ENCODE data around the gene DOP1B. TPM values are rescaled to one million over a fixed set of nuclear protein-coding genes. Genes with fewer than 3 reads are reported as not detected.

DOP1B gene
- total RNA-seq, 1 donor from 2014 or later: 13.5 TPM

DNA sequence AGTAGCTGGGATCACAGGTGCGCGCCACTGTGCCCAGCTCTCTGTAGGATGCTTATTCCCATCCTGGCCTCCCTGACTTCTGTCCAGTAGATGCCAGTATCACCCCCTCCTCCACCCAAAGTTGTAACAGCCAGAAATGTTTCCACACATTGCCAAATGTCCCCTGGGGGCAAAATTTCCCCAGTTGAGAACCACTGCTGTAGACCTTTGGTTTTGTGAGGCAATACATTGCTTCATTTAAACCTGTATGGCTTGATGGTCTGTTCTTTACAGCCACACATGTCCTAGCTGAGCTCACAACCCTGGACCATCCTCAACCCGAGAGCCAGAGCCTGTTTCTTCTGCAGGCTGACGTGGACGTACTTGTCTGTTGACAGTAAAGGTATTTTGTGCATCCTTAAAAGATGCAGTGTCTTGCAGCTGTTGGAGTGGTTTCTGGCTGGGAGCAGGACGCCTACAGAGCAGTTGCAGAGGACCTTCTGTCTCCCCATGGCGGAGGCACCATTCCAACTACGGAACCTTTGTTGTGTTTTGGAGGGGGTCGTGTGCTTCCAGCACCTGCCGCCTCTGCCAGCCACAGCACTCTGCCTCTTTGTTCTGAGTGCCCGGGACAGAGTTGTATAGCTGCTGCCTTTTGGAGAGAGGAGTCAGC is 26.6 kb downstream of the DOP1B start:
- H3K4me1 ChIP-seq: no peaks in the 10 kb centered on the region
- H3K36me3 ChIP-seq: peaks cover 0 to 4% of the 10 kb centered on the region in 2 donors
- no peak overlapping the region for H3K27ac ChIP-seq
- H3K27me3 ChIP-seq: no peaks in the 10 kb centered on the region
- H3K9me3 ChIP-seq: no peaks in the 10 kb centered on the region
- no peak for DNase-seq (ENCODE audit: extremely low spot score in 2 of 2)
- H3K4me3 ChIP-seq: no peak overlapping the region
- TF ChIP-seq POLR2AphosphoS5 (IDR thresholded peaks at IDR 0.05; ENCODE audit: insufficient read depth in 1 of 2, low read depth in 1 of 2) (no peak), POLR2A (IDR thresholded peaks at IDR 0.05) (no peak)
- TF ChIP-seq, protein P1, sequence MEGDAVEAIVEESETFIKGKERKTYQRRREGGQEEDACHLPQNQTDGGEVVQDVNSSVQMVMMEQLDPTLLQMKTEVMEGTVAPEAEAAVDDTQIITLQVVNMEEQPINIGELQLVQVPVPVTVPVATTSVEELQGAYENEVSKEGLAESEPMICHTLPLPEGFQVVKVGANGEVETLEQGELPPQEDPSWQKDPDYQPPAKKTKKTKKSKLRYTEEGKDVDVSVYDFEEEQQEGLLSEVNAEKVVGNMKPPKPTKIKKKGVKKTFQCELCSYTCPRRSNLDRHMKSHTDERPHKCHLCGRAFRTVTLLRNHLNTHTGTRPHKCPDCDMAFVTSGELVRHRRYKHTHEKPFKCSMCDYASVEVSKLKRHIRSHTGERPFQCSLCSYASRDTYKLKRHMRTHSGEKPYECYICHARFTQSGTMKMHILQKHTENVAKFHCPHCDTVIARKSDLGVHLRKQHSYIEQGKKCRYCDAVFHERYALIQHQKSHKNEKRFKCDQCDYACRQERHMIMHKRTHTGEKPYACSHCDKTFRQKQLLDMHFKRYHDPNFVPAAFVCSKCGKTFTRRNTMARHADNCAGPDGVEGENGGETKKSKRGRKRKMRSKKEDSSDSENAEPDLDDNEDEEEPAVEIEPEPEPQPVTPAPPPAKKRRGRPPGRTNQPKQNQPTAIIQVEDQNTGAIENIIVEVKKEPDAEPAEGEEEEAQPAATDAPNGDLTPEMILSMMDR (IDR thresholded peaks at IDR 0.05): no peak
- intact Hi-C loops (cut with DNase I): no loop called here

DNA sequence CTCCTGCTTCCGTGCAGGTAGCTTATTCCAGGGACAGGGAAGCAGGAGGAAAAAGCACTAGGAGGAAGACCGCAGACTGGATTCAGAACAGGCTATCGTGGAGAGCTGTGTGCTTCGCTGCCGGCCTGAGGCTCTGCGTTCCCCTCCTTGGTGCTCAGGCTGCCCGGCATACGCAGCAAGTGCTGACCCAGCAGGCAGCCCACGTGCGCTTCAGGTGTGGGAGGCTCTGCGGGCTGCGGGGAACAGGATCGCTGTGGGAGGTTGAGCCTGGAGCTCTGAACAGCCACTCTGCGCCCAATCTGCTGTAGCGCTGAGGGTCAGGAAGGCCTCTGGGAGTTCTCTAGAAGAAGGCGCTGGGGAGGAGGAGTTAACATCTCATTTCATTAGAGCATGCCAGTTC is 27.9 kb downstream of the DOP1B start:
- no peak overlapping the region for H3K27ac ChIP-seq
- H3K4me3 ChIP-seq: no peak overlapping the region
- H3K36me3 ChIP-seq: no peaks in the 10 kb centered on the region
- TF ChIP-seq POLR2AphosphoS5 (IDR thresholded peaks at IDR 0.05; ENCODE audit: insufficient read depth in 1 of 2, low read depth in 1 of 2) (no peak), POLR2A (IDR thresholded peaks at IDR 0.05) (no peak)
- TF ChIP-seq, protein P1 (IDR thresholded peaks at IDR 0.05): no peak
- intact Hi-C loops (cut with DNase I): no loop called here
- H3K4me1 ChIP-seq: peaks cover 9% of the 10 kb centered on the region
- no peak for DNase-seq (ENCODE audit: extremely low spot score in 2 of 2)
- H3K27me3 ChIP-seq: no peaks in the 10 kb centered on the region
- H3K9me3 ChIP-seq: no peaks in the 10 kb centered on the region

DNA sequence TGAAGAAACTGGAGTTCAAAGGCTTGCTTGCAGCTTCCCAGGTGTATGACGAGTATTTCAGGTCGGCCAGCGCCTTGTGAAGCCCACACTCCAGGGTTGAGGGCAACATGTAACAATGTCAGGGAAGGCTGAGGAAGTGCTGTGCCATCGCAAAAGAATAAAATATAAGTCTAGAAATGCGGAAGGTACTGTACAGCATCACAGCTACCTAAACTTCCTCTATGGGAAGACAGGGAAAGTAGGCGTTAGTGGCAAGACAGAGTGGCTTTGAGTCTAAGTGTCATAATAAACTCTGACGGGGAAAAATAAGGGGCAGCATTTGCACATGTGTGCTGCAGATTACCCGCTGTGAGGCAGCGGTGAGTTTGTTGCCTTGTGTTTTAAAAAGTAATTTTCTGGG is 28.9 kb downstream of the DOP1B start:
- H3K4me3 ChIP-seq: no peak overlapping the region
- no peak overlapping the region for H3K27ac ChIP-seq
- no peak for DNase-seq (ENCODE audit: extremely low spot score in 2 of 2)
- intact Hi-C loops (cut with DNase I): no loop called here
- peaks cover 9% of the 10 kb centered on the region for H3K4me1 ChIP-seq
- no peaks in the 10 kb centered on the region for H3K36me3 ChIP-seq
- TF ChIP-seq, protein P1 (IDR thresholded peaks at IDR 0.05): no peak
- TF ChIP-seq POLR2AphosphoS5 (IDR thresholded peaks at IDR 0.05; ENCODE audit: insufficient read depth in 1 of 2, low read depth in 1 of 2): no peak
- H3K27me3 ChIP-seq: no peaks in the 10 kb centered on the region
- H3K9me3 ChIP-seq: no peaks in the 10 kb centered on the region

DNA sequence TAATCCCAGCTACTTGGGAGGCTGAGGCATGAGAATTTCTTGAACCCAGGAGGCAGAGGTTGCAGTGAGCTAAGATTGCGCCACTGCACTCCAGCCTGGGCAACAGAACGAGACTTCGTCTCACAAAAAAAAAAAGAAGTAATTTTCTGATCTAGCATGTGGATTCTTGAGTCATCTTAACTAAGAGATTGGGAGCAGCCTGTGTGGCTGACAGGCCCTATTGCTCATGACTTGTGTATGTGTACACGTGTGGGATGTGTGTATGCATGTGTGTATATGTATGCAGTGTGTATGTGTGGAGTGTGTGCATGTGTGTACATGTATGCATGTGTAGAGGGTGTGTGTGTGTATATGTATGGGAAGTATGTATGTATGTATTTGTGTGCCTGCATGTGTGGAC is 29.5 kb downstream of the DOP1B start:
- no peaks in the 10 kb centered on the region for H3K27me3 ChIP-seq
- TF ChIP-seq POLR2AphosphoS5 (IDR thresholded peaks at IDR 0.05; ENCODE audit: insufficient read depth in 1 of 2, low read depth in 1 of 2) (no peak), POLR2A (IDR thresholded peaks at IDR 0.05) (no peak)
- TF ChIP-seq, protein P1 (IDR thresholded peaks at IDR 0.05): no peak
- H3K9me3 ChIP-seq: no peaks in the 10 kb centered on the region
- no peaks in the 10 kb centered on the region for H3K36me3 ChIP-seq
- no peak overlapping the region for H3K4me3 ChIP-seq
- no peak overlapping the region for H3K27ac ChIP-seq
- intact Hi-C loops (cut with DNase I): no loop called here
- DNase-seq (ENCODE audit: extremely low spot score in 2 of 2): no peak
- H3K4me1 ChIP-seq: peaks cover 9% of the 10 kb centered on the region

DNA sequence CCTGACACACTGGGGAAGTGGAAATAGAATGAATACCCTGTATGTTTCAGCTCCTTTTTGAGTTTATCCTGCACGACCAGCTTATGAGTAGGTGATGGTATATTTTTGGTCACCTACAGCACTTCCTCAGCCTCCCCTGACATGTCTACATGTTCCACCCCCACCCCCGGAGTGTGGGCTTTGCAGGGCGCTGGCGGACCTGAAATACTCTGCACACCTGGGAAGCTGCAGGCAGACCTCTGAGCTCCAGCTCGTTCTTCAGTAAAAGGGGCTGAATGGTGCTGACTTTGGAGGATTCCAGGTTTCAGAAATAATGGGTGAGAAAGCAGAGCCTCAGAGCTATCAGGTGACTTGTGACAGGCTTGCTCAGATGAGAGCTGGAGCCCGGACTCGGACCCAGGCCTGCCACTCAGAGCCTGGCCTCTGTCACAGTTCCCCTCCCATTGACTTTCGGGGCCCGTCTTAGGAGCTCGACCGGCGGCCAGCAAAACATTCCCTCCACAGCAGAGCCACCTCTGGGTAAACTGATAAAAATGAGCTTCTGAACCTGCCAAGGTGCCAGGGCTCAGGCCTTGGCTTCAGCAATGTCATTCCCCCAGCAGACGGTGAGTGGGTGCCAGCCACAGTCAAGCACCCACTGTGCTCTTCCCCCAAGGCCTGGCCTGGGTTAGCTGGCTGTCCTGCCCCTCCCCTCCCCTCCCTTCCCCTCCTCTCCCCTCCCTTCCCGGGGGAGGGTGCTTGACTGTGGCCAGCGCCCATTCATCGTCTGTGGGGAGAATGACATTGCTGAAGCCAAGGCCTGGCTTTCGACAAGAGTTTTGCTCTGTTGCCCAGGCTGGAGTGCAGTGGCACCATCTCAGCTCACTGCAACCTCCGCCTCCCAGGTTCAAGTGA is 30.1 kb downstream of the DOP1B start:
- H3K27ac ChIP-seq: no peak overlapping the region
- peaks cover 9% of the 10 kb centered on the region for H3K4me1 ChIP-seq
- no peaks in the 10 kb centered on the region for H3K36me3 ChIP-seq
- no peak for DNase-seq (ENCODE audit: extremely low spot score in 2 of 2)
- H3K9me3 ChIP-seq: no peaks in the 10 kb centered on the region
- H3K4me3 ChIP-seq: no peak overlapping the region
- intact Hi-C loops (cut with DNase I): no loop called here
- H3K27me3 ChIP-seq: no peaks in the 10 kb centered on the region
- TF ChIP-seq, protein P1 (IDR thresholded peaks at IDR 0.05): no peak
- no peak for TF ChIP-seq POLR2A (IDR thresholded peaks at IDR 0.05)
- no peak for TF ChIP-seq POLR2AphosphoS5 (IDR thresholded peaks at IDR 0.05; ENCODE audit: insufficient read depth in 1 of 2, low read depth in 1 of 2)
